HepG2 (cell line): ENCODE results near the gene KLF7. TPM values are rescaled to one million over a fixed set of nuclear protein-coding genes. Genes with fewer than 3 reads are reported as not detected.

ENCODE experiments used
- ATAC-seq: fragments of 200-7000 bp; cut with Tn5 transposase; 3 replicates; pipeline ENCODE4 v1.9.1; 2020; ENCODE audit warnings: mild to moderate bottlenecking, moderate library complexity
- BruUV-seq: library from RNA; stranded (reverse); fragments of 400-500 nt; replicated peaks from 2 replicates; lab custom pipeline; 2021; lab: Mats Ljungman, UMichigan
- CTCF ChIA-PET: fragments of 300-600 bp; formaldehyde crosslinking; extraction: SDS; loops from one replicate; lab custom pipeline; 2021; ENCODE audit warnings: low total read pairs, inconsistent platforms, low intra/inter-chr PET ratio; lab: Yijun Ruan, JAX
- POLR2A ChIA-PET: fragments of 350-600 bp; sonication (Branson Sonifier 250); formaldehyde crosslinking; loops from one replicate; lab custom pipeline; 2020; ENCODE audit warnings: antibody characterized with exemption, inconsistent platforms; lab: Yijun Ruan, JAX
- DNase-seq: peaks from one replicate; pipeline ENCODE4 v3.0.0-alpha.2; 2015; ENCODE audit warnings: low spot score
- FAIRE-seq: peaks from 3 replicates; lab custom pipeline; 2011; peaks lifted over from hg19 to GRCh38; lab: Jason Lieb, UNC
- H2AFZ ChIP-seq: one replicate; pipeline ENCODE4 v1.6.1; 2011; ENCODE audit warnings: low read length, inconsistent platforms
- H3K27ac ChIP-seq: fragments of 300-600 bp; 3 replicates; pipeline ENCODE4 v1.8.0; 2011; ENCODE audit warnings: mixed run types, mild to moderate bottlenecking, mixed read lengths, low read length, inconsistent platforms; ENCODE audit not compliant: insufficient read depth; ENCODE audit errors: extremely low read length
- H3K27me3 ChIP-seq, 2 experiments: fragments of 200-600 bp in 1 of 2; 2 replicates in 1 of 2; 3 replicates in 1 of 2; pipeline versions ENCODE4 v1.6.0 to v1.8.0; 2011; ENCODE audit warnings: low read length in 2 of 2, mild to moderate bottlenecking in 2 of 2, moderate library complexity in 2 of 2, inconsistent platforms in 1 of 2; ENCODE audit not compliant: insufficient read depth in 2 of 2, control insufficient read depth in 1 of 2
- H3K36me3 ChIP-seq, 2 experiments: fragments of 200-600 bp in 1 of 2; replicated peaks in 1 of 2; 2 replicates in 1 of 2; 3 replicates in 1 of 2; pipeline versions ENCODE4 v1.5.1 to v1.8.0; 2011; ENCODE audit warnings: low read length in 2 of 2, inconsistent platforms in 1 of 2; ENCODE audit not compliant: insufficient read depth in 2 of 2, control insufficient read depth in 1 of 2
- H3K4me1 ChIP-seq: 2 replicates; pipeline ENCODE4 v1.5.1; 2012; ENCODE audit warnings: low read length, inconsistent platforms; ENCODE audit not compliant: insufficient read depth
- H3K4me2 ChIP-seq: 2 replicates; pipeline ENCODE4 v1.6.0; 2011; ENCODE audit warnings: low read depth, low read length, inconsistent platforms
- H3K4me3 ChIP-seq, 3 experiments: fragments of 200-600 bp in 1 of 3; sonication (generic), shearing (Covaris generic) in 1 of 3; replicated peaks in 1 of 3; 2 replicates each; pipeline ENCODE4 v1.5.1; 2011 to 2016; ENCODE audit warnings: low read length in 3 of 3, inconsistent platforms in 2 of 3, low read depth in 2 of 3, mild to moderate bottlenecking in 2 of 3, control low read depth in 1 of 3, mixed read lengths in 1 of 3; ENCODE audit not compliant: insufficient read depth in 1 of 3
- H3K79me2 ChIP-seq: one replicate; pipeline ENCODE4 v1.6.1; 2011; ENCODE audit warnings: low read length, inconsistent platforms; ENCODE audit not compliant: insufficient read depth
- H3K9ac ChIP-seq: 2 replicates; pipeline ENCODE4 v1.6.0; 2011; ENCODE audit warnings: mild to moderate bottlenecking, low read depth, low read length, inconsistent platforms; ENCODE audit not compliant: insufficient read depth
- H3K9me3 ChIP-seq: 2 replicates; pipeline ENCODE4 v1.5.1; 2012; ENCODE audit warnings: mild to moderate bottlenecking, low read length
- H4K20me1 ChIP-seq: 2 replicates; pipeline ENCODE4 v1.6.0; 2011; ENCODE audit warnings: inconsistent platforms, mild to moderate bottlenecking, low read length, moderate library complexity; ENCODE audit not compliant: insufficient read depth
- ATF4 ChIP-seq, 2 experiments: fragments of 450-650 bp in 1 of 2; sonication (generic) in 1 of 2; formaldehyde crosslinking; IDR thresholded peaks; 2 replicates each; pipeline versions ENCODE4 v1.5.0 to v1.8.0; 2020 to 2022; ENCODE audit warnings: mild to moderate bottlenecking in 1 of 2, missing genetic modification reagents in 1 of 2
- BCLAF1 ChIP-seq: fragments of 450-650 bp; IDR thresholded peaks from 2 replicates; pipeline ENCODE4 v1.6.1; 2017; ENCODE audit warnings: mild to moderate bottlenecking
- CC2D1A ChIP-seq: sonication (generic); formaldehyde crosslinking; IDR thresholded peaks from 2 replicates; pipeline ENCODE4 v1.8.1; 2023; ENCODE audit warnings: mild to moderate bottlenecking, missing genetic modification reagents
- CENPX ChIP-seq: sonication (generic); formaldehyde crosslinking; IDR thresholded peaks from 2 replicates; pipeline ENCODE4 v1.9.0; 2021; ENCODE audit warnings: mild to moderate bottlenecking, missing genetic modification reagents, moderate library complexity
- CREM ChIP-seq, 2 experiments: sonication (generic) in 1 of 2; formaldehyde crosslinking in 1 of 2; IDR thresholded peaks; 2 replicates each; pipeline versions ENCODE4 v1.4.0 to v1.6.1; 2016 to 2020; ENCODE audit warnings: antibody characterized with exemption in 1 of 2, mild to moderate bottlenecking in 1 of 2, missing genetic modification reagents in 1 of 2
- HMGXB3 ChIP-seq: sonication (generic); formaldehyde crosslinking; IDR thresholded peaks from 2 replicates; pipeline ENCODE4 v1.4.0; 2020; ENCODE audit warnings: missing genetic modification reagents, borderline replicate concordance
- MEIS2 ChIP-seq: sonication (generic); formaldehyde crosslinking; IDR thresholded peaks from 2 replicates; pipeline ENCODE4 v1.9.0; 2021; ENCODE audit warnings: mild to moderate bottlenecking, missing genetic modification reagents
- NFE2L1 ChIP-seq: sonication (generic); formaldehyde crosslinking; IDR thresholded peaks from 2 replicates; pipeline ENCODE4 v1.4.0; 2020; ENCODE audit warnings: missing genetic modification reagents, mild to moderate bottlenecking, borderline replicate concordance
- PHF8 ChIP-seq: sonication (generic); formaldehyde crosslinking; IDR thresholded peaks from 2 replicates; pipeline ENCODE4 v1.5.0; 2020; ENCODE audit warnings: missing genetic modification reagents
- PLSCR1 ChIP-seq: sonication (generic); formaldehyde crosslinking; IDR thresholded peaks from 2 replicates; pipeline ENCODE4 v1.5.0; 2020; ENCODE audit warnings: missing genetic modification reagents, mild to moderate bottlenecking, borderline replicate concordance
- SMAD3 ChIP-seq: sonication (generic); formaldehyde crosslinking; IDR thresholded peaks from 2 replicates; pipeline ENCODE4 v1.4.0; 2020; ENCODE audit warnings: missing genetic modification reagents
- SMYD3 ChIP-seq: sonication (generic); formaldehyde crosslinking; IDR thresholded peaks from 2 replicates; pipeline ENCODE4 v1.8.1; 2023; ENCODE audit warnings: mild to moderate bottlenecking, missing genetic modification reagents
- ZNF10 ChIP-seq: sonication (generic); formaldehyde crosslinking; IDR thresholded peaks from 2 replicates; pipeline ENCODE4 v1.4.0; 2020; ENCODE audit warnings: mild to moderate bottlenecking, low read depth, missing genetic modification reagents, borderline replicate concordance
- ZNF124 ChIP-seq: sonication (generic); formaldehyde crosslinking; IDR thresholded peaks from 2 replicates; pipeline ENCODE4 v1.4.0; 2020; ENCODE audit warnings: missing genetic modification reagents
- ZNF33A ChIP-seq: sonication (generic); formaldehyde crosslinking; IDR thresholded peaks from 2 replicates; pipeline ENCODE4 v1.5.1; 2020; ENCODE audit warnings: missing genetic modification reagents, mild to moderate bottlenecking, moderate library complexity, borderline replicate concordance
- ZNF777 ChIP-seq: sonication (generic); formaldehyde crosslinking; IDR thresholded peaks from 2 replicates; pipeline ENCODE4 v1.4.0; 2020; ENCODE audit warnings: missing genetic modification reagents
- WGBS: methylation state at CpG from one replicate; pipeline ENCODE4 v1.1.6; 2017; ENCODE audit warnings: low lambda C conversion rate; 5-methylcytosine and 5-hydroxymethylcytosine counted together
- in situ Hi-C: cut with HindIII; loops from 2 replicates; pipeline ENCODE4 v1.10.0; 2017; ENCODE audit warnings: low pct_unique_long_range_greater_than_20kb; ENCODE audit not compliant: extremely low pct_ligation_motif_present
- intact Hi-C: fragments of 100-400 bp; cut with micrococcal nuclease; formaldehyde crosslinking; loops from one replicate; pipeline ENCODE4 v1.10.0; 2022; ENCODE audit not compliant: unreplicated experiment
- polyA plus RNA-seq, 8 experiments: library from polyadenylated mRNA; depleted of rRNA in 3 of 8; stranded (reverse) in 7 of 8; unstranded in 1 of 8; fragments of >200 nt; fragmentation: Illumina TruSeq in 4 of 8; extraction: Trizol in 4 of 8; gene quantifications; 2 replicates each; pipeline versions ENCODE4 v1.2.1 to v1.2.3, GENCODE V29; 2011 to 2016; ENCODE audit warnings: low read depth in 4 of 8, missing spikeins in 1 of 8, mixed read lengths in 1 of 8; ENCODE audit not compliant: insufficient read depth in 1 of 8
- total RNA-seq, 5 experiments: library from RNA; depleted of rRNA; stranded (reverse); fragments of >200 nt; fragmentation: Illumina TruSeq; extraction: Trizol; gene quantifications; 2 replicates each; pipeline ENCODE4 v1.2.3, GENCODE V29; 2016; ENCODE audit warnings: low read depth in 1 of 5

KLF7 gene
- total and polyA plus RNA-seq, 2 of the 13 experiments (the other 11 are each of a cell fraction or from before 2014, with no cell fraction given): 2.6 to 5.4 TPM

- H3K9ac ChIP-seq: no peak overlapping the region
- no peak for ATAC-seq
- no TSS peak for BruUV-seq
- no peak for DNase-seq
- WGBS: 61% methylated on average over 11 of the region's 11 CpGs
- no peaks in the 10 kb centered on the region for H3K4me1 ChIP-seq
- ChIA-PET CTCF (no interaction called here), POLR2A (no interaction called here)
- no peak overlapping the region for H3K4me2 ChIP-seq
- no peaks in the 10 kb centered on the region for H3K9me3 ChIP-seq
- no peaks in the 10 kb centered on the region for H3K79me2 ChIP-seq
- no peaks in the 10 kb centered on the region for H3K27me3 ChIP-seq
- H3K36me3 ChIP-seq: no peaks in the 10 kb centered on the region
- intact Hi-C loops: no loop called here
- H4K20me1 ChIP-seq: no peaks in the 10 kb centered on the region
- FAIRE-seq: no peak
- H3K27ac ChIP-seq: no peak overlapping the region
- in situ Hi-C loops: no loop called here
- H2AFZ ChIP-seq: no peak overlapping the region
- no peak overlapping the region for H3K4me3 ChIP-seq
- no peak for TF ChIP-seq PHF8 (CRISPR knock-in tag)
- TF ChIP-seq ZNF777 (CRISPR knock-in tag): no peak
- no peak for TF ChIP-seq CC2D1A (CRISPR knock-in tag)
- TF ChIP-seq ZNF33A (CRISPR knock-in tag): no peak
- TF ChIP-seq HMGXB3 (CRISPR knock-in tag): no peak
- no peak for TF ChIP-seq SMAD3 (CRISPR knock-in tag)
- TF ChIP-seq ATF4 (CRISPR knock-in tag; IDR thresholded peaks at IDR 0.05): no peak
- TF ChIP-seq BCLAF1: no peak
- TF ChIP-seq CREM (IDR thresholded peaks at IDR 0.05): no peak
- no peak for TF ChIP-seq CREM (CRISPR knock-in tag; IDR thresholded peaks at IDR 0.05)
- no peak for TF ChIP-seq PLSCR1 (CRISPR knock-in tag)
- no peak for TF ChIP-seq NFE2L1 (CRISPR knock-in tag)
- TF ChIP-seq ZNF10 (CRISPR knock-in tag): no peak
- TF ChIP-seq ZNF124 (CRISPR knock-in tag): no peak
- TF ChIP-seq SMYD3 (CRISPR knock-in tag): no peak
- TF ChIP-seq MEIS2 (CRISPR knock-in tag): no peak
- TF ChIP-seq CENPX (CRISPR knock-in tag): no peak
Observed at GRCh38 chr2:207064128-207064690, 101.5 kb downstream of the KLF7 start.
